GM04503 (cell line): ENCODE results near the gene HEMK1.

Source experiments
- DNase-seq: peaks from one replicate; pipeline ENCODE4 v3.0.0-alpha.2; 2012; ENCODE audit warnings: low read depth

Gene HEMK1

DNA sequence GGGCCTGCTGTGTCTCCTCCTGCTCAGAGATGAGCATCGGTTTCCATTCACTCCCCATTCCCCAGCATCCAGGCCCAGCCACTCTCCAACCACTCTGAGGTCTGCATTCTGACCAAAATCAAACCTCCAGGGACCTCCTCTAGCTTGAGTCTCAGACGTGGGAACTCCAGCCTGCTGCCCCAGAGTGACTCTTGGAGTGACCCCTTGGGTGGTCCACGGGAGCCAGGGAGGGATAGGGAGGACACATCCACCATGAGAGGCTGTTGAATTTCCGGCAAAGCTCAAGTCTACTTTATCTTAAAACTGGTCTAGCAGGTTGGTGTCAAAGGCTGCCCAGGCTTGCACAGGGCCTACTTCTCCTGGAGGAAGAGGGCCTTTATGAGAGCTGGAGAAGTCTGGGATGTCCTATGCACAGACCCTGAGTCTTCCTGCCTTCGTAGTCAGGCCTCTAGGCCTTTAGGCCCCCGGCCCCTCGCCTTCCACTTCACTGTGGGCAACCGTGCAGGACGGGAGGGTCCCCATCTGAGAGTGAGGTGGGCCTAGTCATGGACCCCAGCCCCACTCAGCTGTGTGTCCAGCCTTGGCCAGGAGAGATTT is 33.4 kb downstream of the HEMK1 start:
- DNase-seq, result no peak

DNA sequence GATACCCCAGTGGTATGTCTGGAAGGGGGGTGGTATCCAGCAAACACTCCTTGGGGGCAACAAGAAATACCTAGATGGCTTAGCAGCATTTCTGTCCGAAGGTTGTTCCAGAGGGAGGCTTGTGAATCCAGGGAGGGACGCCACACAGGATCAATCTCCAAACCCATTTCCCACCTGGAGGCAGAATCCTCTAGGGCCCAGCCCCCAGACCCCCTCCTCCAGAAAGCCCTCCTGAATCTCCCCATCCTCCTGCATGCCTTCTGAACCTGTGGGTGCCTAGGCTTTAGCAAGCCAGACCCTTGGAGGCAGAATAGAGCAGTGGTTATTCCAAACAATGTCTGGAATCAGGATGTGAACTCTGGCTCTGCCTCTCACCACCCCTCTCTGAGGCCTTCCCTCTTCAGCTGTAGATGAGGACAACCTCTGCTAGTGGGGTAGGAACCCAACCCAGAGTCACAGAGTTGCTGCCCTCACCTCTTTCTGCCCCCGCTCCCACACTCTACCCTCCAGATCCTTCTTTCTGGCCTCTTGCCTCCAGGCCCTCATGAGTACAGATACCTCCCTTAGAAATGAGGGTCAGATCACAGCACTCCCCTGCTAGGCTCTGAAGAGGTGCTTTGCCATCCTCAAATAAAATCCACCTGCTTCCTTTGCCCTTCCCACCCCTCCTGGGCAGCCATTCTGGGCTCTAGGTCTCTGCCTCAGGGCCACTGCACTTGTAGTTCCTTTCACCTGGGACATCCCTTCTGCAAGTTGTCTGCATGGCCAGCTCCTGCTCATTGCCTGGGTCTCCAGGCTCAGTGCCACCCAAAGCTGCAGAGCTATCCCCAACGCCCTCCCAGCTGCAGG is 34.2 kb downstream of the HEMK1 start:
- no peak for DNase-seq

DNA sequence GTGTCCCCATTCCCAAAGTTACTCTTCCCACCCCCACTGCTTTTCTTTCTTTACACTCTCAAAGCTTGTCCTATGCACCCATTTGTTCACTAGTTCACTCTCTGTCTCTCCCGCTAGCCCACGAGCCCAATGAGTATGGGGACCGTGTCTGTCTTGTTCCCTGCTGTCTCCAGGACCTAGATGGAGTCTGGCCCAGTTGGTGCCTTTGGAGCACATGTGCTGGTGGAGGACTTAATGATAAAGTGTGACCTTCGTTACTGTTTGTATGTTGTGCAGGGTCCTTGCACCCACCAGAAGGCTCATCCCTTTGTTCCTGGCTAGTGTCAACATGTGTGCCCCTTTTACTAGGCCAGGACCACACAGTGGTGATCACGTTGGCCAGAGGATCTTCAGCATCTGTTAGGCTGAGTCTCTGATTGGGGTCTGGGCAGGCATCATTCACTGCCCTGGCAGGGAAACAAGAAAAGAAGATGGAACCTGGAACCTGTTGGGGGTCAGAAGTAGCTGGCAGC is 34.8 kb downstream of the HEMK1 start:
- no peak for DNase-seq

- DNase-seq, result no peak
Observed at GRCh38 chr3:50604628-50605588, 35.6 kb downstream of the HEMK1 start.

DNA sequence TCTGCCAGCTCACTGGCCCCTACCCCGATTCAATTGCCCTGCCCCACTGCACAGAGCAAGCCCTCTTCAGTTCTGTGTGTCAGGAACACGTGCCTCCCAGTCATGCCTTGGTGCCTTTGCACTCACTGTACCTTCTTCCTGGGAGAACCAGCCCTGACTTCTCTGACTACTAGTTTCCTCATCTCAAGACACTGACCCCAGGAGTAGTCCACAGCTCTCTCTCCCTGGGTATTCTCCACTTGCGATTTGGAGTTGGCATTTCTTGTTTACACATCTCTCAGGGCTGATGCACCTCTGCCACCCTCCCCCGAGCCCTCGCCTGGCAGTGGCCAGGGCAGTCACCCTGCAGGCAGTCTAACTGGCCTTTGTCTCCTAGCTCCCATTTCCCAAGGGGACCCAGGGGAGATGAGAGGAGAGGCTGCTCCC is 36.6 kb downstream of the HEMK1 start:
- DNase-seq, result no peak

DNA sequence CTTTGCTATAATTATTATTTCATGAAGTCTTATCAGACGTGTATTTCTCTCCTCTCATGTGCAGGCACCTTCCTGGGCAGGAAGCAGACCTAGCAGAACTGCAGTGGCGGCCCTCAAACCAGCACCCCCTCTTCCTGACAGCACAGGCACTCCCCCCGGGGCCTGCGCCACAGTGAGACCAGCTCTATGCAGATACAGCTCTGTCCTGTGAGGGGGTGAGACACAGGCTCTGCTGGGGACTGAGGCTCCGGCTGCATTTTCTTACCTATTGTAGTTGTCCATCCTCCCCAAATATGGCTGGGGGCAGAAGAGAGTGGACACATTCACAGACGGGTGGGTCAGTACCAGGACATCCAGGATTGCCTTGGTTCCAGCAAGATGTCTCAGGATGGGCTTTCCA is 37.3 kb downstream of the HEMK1 start:
- no peak for DNase-seq

DNA sequence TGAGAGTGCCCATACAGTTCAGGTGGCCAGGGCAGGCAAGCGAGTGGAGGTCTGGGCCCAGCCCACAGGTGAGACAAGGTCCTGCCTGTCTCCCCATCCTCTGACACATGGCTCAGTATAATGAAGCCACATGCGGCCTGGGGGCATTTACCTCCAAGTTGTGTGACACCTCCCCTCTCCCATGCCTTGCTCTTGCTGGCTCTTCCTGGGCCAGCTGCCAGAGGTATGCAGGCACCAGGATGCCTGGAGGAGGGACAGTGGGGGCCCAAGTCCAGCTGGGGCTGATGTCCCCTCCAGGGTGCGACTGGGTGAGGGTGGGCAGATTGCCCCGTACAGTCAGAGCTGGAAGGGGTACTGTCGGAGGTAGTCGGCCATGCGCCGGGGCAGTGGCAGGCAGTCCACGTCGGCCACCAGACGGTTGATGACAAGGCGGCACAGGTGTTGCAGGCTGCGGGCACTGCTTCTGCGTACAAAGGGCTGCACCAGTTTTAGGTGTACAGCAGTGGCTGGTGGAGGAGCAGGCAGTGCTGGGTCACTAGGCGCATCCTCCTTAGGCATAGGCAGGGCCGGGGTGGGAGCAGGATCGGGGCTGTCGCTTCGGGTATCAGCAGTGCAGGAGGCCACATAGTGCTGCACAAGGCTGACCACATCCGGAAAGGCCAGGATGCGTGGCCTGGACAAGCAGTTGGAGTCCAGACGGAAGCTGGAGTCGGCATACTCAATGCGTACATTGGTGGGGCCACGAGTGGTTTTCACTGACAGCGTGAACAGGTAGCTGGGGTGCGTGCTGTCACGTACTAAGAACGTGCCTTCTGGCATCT is 38.2 kb downstream of the HEMK1 start:
- DNase-seq, result no peak

DNA sequence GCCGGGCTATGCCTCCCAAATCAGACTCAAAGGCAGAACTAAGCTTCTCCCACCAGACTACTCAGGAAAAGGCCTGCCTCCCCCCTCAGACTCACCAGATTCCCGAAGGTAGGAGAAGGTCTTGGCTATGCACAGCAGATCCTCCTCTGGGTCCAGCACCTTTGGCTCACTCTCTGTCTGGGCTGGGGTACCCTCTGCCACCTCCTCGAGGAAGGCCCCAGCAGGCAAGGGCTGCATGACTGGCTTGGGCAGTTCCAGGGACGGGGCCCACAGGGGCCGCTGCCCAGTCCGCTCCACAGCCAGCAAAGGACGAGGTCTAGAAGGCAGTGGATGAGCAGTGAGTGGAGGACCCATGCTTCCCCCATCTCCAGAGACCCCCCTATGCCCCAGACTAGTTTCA is 39.0 kb downstream of the HEMK1 start:
- no peak for DNase-seq

DNA sequence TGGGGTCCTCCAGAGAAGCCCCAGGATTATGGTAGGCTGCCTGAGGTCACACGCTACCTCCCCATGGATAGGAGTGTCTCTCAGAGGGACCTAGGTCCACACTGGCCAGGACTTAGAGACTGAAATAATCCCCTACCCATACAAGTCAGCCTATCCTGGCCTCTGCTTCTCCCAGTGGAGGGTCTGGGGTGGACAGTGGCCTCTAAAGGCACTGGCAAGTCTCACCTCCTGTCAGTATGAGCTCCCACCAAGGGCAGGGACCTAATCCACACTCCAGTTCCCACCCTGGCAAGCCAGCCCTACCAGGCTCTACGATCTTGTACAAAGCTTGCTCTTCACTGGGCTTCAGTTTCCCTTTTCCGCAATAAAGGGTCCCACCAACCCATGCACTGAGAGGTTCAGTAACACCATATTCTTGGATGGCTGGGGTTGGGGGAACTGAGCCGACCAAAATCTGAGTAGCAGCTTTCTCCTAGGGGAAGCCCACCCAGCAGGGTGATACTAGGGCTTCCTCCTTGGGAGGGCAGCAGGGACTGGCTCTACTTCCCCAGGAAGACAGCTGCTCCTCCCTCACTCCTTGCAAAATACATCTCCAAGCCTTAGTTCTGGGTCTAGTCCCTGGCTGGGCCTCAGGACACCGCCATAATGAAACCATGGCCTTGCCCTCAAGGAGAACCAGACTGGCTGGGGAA is 39.9 kb downstream of the HEMK1 start:
- no peak for DNase-seq

GRCh38 chr3:50609763-50610085 is 40.4 kb downstream of the HEMK1 start:
- no peak for DNase-seq

GRCh38 chr3:50610181-50610971 is 41.1 kb downstream of the HEMK1 start:
- DNase-seq, result no peak

- DNase-seq, result no peak
Observed at GRCh38 chr3:50610992-50611463, 41.7 kb downstream of the HEMK1 start.

GRCh38 chr3:50611464-50612233 is 42.3 kb downstream of the HEMK1 start, which contains the start of gene CISH:
Gene CISH (minus strand): TSS chr3:50611774. CDS start chr3:50611650, 124 bp downstream.
- peak; percentile 64 for DNase-seq

GRCh38 chr3:50612234-50612882 is 43.0 kb downstream of the HEMK1 start:
- DNase-seq, result no peak

DNA sequence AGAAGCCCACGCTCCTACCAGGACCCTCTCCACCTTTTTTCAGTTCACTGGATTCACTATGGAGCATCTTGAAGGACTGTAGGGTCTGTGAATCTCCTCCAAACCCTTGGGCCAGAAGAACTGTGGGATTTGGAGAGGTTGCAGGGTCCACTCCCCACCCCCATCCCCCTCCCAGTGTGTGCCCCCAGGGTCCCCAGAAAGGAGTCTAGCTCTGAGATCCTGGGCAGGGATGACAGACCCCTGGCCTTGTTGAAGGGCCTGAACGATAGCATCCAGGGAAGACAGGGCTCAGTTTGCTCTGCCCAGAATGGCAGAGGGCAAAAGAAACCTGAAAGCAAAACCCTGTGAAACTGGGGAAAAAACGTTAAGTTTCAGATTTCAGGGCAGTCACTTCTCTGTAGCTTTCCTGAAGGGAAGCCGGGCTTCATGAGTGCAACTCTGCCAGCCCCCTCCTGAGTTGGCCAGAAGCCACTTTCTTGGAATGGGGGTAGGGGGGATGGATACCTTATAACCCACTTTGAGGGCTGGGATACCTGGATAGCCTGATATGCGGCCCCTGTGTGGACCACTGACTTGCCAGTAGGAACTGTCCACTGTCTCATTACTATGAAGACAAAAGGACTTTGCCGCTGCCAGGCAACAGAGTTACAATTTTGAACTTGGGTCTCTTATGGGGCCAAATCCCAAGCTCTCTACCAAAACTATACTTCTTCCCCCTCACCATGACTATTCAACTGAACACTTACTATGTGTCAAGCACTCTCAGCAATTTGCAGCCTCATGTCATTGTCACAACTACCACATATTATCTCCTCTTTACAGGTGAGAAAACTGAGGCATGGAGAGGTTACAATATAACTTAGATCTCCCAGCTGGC is 43.9 kb downstream of the HEMK1 start:
- no peak for DNase-seq

DNA sequence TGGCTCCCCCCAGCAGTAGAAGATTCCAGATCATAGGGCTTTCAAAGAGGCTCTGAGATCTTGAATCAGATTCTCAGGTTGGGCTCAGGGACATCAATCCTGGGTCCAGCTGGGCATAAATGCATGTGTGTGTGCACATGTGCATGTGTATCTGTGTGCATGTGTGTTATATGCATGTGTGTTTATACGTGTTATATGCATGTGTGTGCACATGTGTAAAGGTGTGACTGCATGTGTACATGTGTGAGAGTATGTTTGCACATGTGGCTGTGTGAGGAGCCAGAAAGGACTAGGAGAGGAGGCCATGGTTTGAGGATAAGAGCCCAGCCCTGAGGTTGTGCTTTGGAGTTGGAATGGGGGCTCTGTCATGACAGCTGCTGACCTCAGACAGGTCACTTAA is 45.9 kb downstream of the HEMK1 start:
- no peak for DNase-seq

- peak; percentile 34 for DNase-seq
Observed at GRCh38 chr3:50616003-50616769, 46.9 kb downstream of the HEMK1 start.
